ENCODE results near the gene TMEM200B. TPM values are rescaled to one million over a fixed set of nuclear protein-coding genes. Genes with fewer than 3 reads are reported as not detected.

TMEM200B gene
- total and polyA plus RNA-seq, 2 experiments from 2014 or later = 4.9 to 8.7 TPM

GRCh38 chr1:29077155-29077554, 46.5 kb downstream of the TMEM200B start:
- no peak overlapping the region for H3K4me3 Mint-ChIP-seq
- no peaks in the 10 kb centered on the region for H3K9me3 Mint-ChIP-seq
- TF ChIP-seq, protein P1, sequence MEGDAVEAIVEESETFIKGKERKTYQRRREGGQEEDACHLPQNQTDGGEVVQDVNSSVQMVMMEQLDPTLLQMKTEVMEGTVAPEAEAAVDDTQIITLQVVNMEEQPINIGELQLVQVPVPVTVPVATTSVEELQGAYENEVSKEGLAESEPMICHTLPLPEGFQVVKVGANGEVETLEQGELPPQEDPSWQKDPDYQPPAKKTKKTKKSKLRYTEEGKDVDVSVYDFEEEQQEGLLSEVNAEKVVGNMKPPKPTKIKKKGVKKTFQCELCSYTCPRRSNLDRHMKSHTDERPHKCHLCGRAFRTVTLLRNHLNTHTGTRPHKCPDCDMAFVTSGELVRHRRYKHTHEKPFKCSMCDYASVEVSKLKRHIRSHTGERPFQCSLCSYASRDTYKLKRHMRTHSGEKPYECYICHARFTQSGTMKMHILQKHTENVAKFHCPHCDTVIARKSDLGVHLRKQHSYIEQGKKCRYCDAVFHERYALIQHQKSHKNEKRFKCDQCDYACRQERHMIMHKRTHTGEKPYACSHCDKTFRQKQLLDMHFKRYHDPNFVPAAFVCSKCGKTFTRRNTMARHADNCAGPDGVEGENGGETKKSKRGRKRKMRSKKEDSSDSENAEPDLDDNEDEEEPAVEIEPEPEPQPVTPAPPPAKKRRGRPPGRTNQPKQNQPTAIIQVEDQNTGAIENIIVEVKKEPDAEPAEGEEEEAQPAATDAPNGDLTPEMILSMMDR (conservative IDR thresholded peaks at IDR 0.05; ENCODE audit: low read depth in 2 of 2) = no peak
- TF ChIP-seq STAT1 (IDR thresholded peaks at IDR 0.05; ENCODE audit: unreplicated experiment) (no peak), EZH2 (IDR thresholded peaks at IDR 0.05; ENCODE audit: low read depth, unreplicated experiment) (no peak), CREB1 (CRISPR knock-in tag; IDR thresholded peaks at IDR 0.05; ENCODE audit: low read depth) (no peak), JUNB (IDR thresholded peaks at IDR 0.05; ENCODE audit: unreplicated experiment) (no peak), ZNF331 (CRISPR knock-in tag; IDR thresholded peaks at IDR 0.05; ENCODE audit: low read depth) (no peak), POLR2AphosphoS5 (IDR thresholded peaks at IDR 0.05; ENCODE audit: low read depth) (no peak)
- TF ChIP-seq, protein P2, sequence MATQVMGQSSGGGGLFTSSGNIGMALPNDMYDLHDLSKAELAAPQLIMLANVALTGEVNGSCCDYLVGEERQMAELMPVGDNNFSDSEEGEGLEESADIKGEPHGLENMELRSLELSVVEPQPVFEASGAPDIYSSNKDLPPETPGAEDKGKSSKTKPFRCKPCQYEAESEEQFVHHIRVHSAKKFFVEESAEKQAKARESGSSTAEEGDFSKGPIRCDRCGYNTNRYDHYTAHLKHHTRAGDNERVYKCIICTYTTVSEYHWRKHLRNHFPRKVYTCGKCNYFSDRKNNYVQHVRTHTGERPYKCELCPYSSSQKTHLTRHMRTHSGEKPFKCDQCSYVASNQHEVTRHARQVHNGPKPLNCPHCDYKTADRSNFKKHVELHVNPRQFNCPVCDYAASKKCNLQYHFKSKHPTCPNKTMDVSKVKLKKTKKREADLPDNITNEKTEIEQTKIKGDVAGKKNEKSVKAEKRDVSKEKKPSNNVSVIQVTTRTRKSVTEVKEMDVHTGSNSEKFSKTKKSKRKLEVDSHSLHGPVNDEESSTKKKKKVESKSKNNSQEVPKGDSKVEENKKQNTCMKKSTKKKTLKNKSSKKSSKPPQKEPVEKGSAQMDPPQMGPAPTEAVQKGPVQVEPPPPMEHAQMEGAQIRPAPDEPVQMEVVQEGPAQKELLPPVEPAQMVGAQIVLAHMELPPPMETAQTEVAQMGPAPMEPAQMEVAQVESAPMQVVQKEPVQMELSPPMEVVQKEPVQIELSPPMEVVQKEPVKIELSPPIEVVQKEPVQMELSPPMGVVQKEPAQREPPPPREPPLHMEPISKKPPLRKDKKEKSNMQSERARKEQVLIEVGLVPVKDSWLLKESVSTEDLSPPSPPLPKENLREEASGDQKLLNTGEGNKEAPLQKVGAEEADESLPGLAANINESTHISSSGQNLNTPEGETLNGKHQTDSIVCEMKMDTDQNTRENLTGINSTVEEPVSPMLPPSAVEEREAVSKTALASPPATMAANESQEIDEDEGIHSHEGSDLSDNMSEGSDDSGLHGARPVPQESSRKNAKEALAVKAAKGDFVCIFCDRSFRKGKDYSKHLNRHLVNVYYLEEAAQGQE (IDR thresholded peaks at IDR 0.05; ENCODE audit: unreplicated experiment) = no peak
- no peaks in the 10 kb centered on the region for H3K4me1 Mint-ChIP-seq
- H3K79me2 ChIP-seq (replicated peaks; ENCODE audit: insufficient read depth) = no peaks in the 10 kb centered on the region
- H4K20me1 ChIP-seq (replicated peaks; ENCODE audit: insufficient read depth) = no peaks in the 10 kb centered on the region; the same call in 1 of the 2 replicates
- H3K36me3 ChIP-seq (ENCODE audit: insufficient read depth) = no peaks in the 10 kb centered on the region
- H3K4me3 ChIP-seq = no peak overlapping the region
- ATAC-seq (no peak), DNase-seq (ENCODE audit: low spot score) (no peak)
- no peaks in the 10 kb centered on the region for H3K27me3 ChIP-seq (ENCODE audit: insufficient read depth)
- no peak overlapping the region for H3K4me2 ChIP-seq
- H3K27ac Mint-ChIP-seq = no peak overlapping the region
- H3K27me3 Mint-ChIP-seq (ENCODE audit: insufficient read depth, low read depth, poor library complexity) = peaks cover 4% of the 10 kb centered on the region
- H3K36me3 Mint-ChIP-seq (ENCODE audit: low read depth) = peaks cover 3% of the 10 kb centered on the region; the same call in 1 of the 3 replicates
- no peaks in the 10 kb centered on the region for H3F3A ChIP-seq (replicated peaks; ENCODE audit: low read depth)
- H3K9me2 ChIP-seq (ENCODE audit: insufficient read depth) = no peaks in the 10 kb centered on the region
- H3K27ac ChIP-seq (ENCODE audit: low read depth) = no peak overlapping the region
- H2AFZ ChIP-seq = no peak overlapping the region
- no peaks in the 10 kb centered on the region for H3K4me1 ChIP-seq (ENCODE audit: insufficient read depth)

Small RNAs within 50 kb of the gene (small RNA-seq; reads per million reads assigned to genes)
- not detected for gene RF02271 (ENCODE audit: low replicate concordance)

Other genes with a start within 250 kb of the TMEM200B start
- gene EPB41, start 209.3 kb downstream of the TMEM200B start, total RNA-seq (2014; rRNA removed; shearing (Covaris generic)) = 108 and 112 TPM in 2 replicates
- 25.4 and 26.8 TPM in 2 replicates for gene EPB41, start 209.3 kb downstream of the TMEM200B start, polyA plus RNA-seq (2016; fragmentation: Nextera tagmentation; extraction: Ambion mirVana)
- gene SRSF4, start 58.0 kb upstream of the TMEM200B start, total RNA-seq (2014; rRNA removed; shearing (Covaris generic)) = 54.4 and 58.4 TPM in 2 replicates
- 98.3 and 98.8 TPM in 2 replicates for gene SRSF4, start 58.0 kb upstream of the TMEM200B start, polyA plus RNA-seq (2016; fragmentation: Nextera tagmentation; extraction: Ambion mirVana)
- 14.3 and 25.7 TPM in 2 replicates for gene MECR, start 107.0 kb upstream of the TMEM200B start, total RNA-seq (2014; rRNA removed; shearing (Covaris generic))
- gene MECR, start 107.0 kb upstream of the TMEM200B start, polyA plus RNA-seq (2016; fragmentation: Nextera tagmentation; extraction: Ambion mirVana) = 29.4 and 32.3 TPM in 2 replicates
- gene PTPRU, start 112.6 kb upstream of the TMEM200B start, total RNA-seq (2014; rRNA removed; shearing (Covaris generic)) = 69.6 and 105 TPM in 2 replicates
- gene PTPRU, start 112.6 kb upstream of the TMEM200B start, polyA plus RNA-seq (2016; fragmentation: Nextera tagmentation; extraction: Ambion mirVana) = 7.9 and 8.0 TPM in 2 replicates

All from GM23338 (cell line).